Right kidney (tissue), 1 donor: ENCODE measurements around the gene NUMA1.

Experiments used
- DNase-seq: peaks from one replicate; pipeline ENCODE4 v3.0.0-alpha.2; 2016

NUMA1 gene

GRCh38 chr11:72102946-72103753 lies 22.8 kb upstream of the NUMA1 start, which contains the start of gene LAMTOR1:
Gene LAMTOR1 (minus strand): TSS chr11:72103297. CDS start chr11:72103224, 73 bp downstream.
- DNase-seq = peak; percentile 95

- DNase-seq = no peak
Measured at GRCh38 chr11:72102631-72102945, 22.2 kb upstream of the NUMA1 start.

DNA sequence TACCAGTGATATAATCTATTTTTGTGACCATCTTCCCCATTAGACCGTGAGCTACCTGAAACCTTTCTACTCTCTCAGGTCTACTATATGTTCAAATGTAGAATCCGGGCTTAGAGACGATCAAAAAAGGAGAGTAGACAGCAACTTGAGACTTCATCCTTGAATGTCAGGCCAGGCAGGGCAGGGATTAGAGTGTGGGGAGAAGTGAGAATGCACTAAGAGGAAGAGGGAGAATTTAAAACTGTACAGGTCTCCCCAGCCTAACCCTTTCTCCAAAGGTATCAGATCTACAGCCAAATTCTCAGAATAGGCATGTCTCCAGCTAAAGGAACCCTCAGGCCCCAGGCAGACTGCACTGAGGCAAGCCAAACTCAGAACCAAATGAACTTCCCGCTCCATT lies 21.8 kb upstream of the NUMA1 start:
- DNase-seq = no peak

- DNase-seq = no peak
Measured at GRCh38 chr11:72100462-72100861, 20.1 kb upstream of the NUMA1 start.

- no peak for DNase-seq
Measured at GRCh38 chr11:72100009-72100408, 19.7 kb upstream of the NUMA1 start.

DNA sequence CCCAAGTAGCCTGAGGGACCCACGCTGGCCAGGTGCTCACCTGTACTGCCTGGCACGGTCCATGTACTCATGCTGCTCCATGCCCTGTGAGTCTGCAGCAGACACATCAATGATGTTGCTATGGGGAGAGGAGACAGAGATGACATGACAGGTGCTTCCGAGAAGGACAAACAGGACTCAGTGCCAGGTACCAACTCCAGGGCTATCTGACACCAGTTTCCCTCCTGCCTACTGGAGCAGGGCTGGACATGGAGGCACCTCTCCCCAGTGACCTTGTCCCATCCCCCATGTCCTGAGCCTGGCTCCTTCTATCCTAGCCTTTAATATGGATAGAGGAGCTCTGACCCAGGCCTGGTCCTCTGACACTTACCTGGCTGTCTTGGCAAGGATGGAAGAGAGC lies 18.4 kb upstream of the NUMA1 start:
- no peak for DNase-seq

DNA sequence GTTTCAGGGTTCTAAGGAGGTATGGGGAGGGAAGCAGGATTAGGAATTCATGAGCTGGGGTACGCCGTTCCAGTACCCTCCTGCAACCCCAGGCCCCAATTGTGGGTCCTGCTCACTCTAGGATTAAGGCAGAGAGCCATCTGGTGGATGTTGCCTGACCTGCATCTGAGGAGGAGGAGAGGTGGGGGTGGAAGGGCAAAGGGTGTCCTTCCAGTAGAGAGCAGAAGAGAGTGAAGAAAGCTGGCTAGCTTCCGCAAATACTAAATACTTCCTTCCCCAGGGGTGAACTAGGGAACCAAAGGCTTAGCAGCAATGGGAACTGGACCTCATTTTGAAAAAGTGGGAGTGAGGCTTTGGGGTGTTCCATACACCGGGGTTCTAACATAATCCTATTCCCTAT lies 10.9 kb upstream of the NUMA1 start:
- peak; percentile 49 for DNase-seq

DNA sequence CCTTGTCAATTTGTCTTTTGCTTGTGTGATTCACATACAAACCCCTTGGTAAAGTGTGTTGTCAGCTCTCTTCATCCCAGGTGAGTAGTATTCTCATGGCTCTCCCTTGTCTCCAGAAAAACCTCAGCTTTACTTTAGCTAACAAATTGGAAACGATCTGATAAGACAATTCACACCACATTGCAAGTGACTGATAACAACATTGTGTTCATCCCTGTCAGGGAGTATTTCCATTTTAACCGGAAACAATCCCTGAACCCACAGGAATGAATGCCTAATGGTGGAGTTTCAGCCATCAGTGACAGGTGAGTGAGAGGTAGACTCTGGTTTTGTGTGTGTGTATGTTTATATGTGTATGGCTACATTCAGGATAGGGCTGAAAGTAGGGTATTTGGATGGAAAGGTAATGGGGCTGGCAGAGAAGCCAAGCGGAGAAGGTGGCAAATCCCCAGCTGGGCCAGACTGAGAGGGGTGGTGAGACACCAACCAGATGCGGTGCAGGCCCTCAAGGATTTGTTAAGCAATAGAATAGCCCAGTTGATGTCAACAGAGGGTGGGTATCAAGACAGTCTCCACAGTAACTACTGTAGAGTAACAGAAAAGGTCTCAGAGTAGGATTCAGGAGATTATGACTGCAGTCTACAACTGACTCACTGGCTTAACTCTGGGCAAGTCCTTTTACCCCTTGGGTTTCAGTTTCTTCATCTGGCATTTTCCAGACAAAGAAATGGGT lies 7.9 kb upstream of the NUMA1 start:
- no peak for DNase-seq

- no peak for DNase-seq
Measured at GRCh38 chr11:72085621-72086351, 5.4 kb upstream of the NUMA1 start.

DNA sequence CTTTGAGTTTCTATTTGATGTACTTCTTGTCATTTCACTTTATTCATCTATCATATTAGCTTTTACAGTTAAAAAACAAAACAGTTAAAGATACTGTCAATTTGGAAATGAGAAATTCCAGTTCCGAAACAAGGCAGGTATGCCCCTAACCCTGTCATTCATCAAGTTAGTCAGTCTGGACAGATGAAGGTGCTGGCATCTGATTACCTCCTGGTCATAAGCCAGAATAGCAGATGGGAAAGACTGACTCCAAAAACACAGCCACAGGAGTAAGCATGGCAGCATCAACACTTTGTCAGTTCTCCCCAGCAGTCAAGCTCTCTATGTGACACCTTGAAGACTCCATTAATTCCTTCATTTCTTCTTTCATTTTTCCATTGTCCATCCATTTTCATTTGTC lies 4.6 kb upstream of the NUMA1 start:
- DNase-seq = no peak

- no peak for DNase-seq
Measured at GRCh38 chr11:72084076-72084475, 3.7 kb upstream of the NUMA1 start.

DNA sequence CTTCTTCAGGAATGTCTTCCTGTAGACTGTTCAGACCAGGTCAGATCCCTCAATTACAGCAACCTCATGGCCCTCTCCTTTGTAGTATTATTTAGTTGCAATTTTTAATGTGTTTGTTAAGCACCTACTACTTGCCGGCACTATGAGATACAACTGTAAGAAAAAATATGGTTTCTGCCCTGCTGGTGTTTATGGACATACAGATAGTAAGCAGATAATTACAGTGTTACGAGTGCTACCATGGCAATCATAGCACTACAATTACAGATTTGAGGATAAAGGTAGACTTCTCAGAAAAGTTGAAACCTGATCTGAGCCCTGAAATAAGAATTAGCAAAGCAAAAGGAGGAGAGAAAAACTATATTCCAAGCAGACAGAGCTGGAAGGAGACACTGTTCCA lies 3.1 kb upstream of the NUMA1 start:
- no peak for DNase-seq

GRCh38 chr11:72081821-72082453 lies 1.6 kb upstream of the NUMA1 start:
- DNase-seq = no peak

DNA sequence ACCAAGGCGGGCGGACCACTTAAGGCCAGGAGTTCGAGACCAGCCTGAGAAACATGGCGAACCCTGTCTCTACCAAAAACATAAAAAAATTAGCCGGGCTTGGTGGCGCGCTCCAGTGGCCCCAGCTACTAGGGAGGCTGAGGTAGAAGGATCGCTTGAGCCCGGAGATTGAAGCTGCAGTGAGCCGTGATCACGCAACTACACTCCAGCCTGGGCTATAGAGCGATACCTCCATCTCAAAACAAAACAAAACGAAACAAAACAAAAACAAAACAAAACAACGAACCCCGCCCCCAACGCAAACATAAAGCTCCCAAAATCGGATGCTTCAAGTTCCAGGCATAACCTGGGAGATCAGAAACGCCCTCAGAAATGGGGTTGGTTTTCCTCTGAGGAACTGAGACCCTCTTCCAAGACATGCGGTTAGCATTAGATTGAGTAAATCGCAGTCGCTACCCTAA lies 872 bp upstream of the NUMA1 start:
- DNase-seq = no peak

DNA sequence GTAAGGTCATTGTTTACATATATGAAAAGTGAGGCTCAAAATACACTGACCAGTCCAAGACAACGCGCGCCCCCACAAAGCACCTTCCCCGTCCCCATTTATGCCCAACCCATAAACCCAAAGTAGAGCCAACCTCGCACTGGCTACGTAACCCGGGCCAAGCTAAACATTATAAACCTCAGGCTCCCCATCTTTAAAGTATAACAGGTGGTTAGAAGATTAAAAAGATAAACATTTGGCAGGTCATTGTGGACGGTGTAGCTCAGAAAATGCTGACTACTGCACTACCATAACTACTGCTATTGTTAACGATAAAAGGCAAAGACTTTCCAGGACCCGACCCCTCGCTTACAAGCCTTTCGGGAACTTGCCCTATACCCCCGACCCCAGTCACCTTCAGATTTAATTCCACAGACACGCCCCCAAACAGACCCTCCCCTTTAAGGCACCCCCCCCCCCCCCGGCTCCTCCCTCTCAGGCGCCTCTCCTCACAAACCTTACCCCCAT lies 470 bp downstream of the NUMA1 start:
- peak; percentile 55 for DNase-seq

- no peak for DNase-seq
Measured at GRCh38 chr11:72078477-72078876, 1.9 kb downstream of the NUMA1 start.

GRCh38 chr11:72075756-72076155 lies 4.6 kb downstream of the NUMA1 start:
- DNase-seq = no peak

DNA sequence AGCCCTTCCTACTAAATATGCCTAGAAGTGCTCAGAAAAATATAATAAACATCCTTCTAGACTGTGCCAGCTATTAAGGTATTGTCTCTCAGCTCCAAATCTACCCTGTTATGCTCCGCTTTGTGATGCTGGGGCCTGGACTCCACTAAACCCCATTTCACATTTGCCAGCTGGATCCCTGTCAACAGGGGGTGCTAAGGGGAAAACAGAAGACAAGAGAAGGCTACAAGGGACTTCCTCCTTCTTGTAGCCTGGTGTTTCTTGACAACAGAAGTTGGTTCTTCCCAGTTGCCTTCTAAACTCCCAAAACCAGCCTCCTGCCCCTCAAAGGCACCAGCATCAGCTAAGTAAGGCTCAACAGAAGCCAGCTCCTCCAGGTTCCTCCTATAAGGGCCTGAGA lies 5.2 kb downstream of the NUMA1 start:
- DNase-seq = no peak

DNA sequence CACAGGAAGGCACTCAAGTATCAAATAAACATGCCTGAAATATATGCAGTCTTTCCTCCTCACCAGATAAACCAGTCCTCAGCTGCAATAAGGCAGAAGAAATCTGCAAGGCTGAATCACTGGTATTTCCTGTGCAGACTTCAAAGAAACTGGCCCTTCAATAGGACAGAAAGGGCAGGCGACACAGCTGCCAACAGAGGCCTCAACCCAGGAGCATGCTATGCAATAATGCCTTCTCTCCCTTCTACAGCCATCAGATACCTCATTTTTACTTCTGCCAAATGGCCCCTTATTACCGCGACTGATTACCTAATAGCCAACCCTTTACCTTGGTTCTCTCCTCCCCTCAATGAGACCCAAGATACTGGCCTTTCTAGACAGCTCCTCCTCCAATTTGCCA lies 8.0 kb downstream of the NUMA1 start:
- DNase-seq = no peak

- no peak for DNase-seq
Measured at GRCh38 chr11:72070491-72070890, 9.9 kb downstream of the NUMA1 start.

DNA sequence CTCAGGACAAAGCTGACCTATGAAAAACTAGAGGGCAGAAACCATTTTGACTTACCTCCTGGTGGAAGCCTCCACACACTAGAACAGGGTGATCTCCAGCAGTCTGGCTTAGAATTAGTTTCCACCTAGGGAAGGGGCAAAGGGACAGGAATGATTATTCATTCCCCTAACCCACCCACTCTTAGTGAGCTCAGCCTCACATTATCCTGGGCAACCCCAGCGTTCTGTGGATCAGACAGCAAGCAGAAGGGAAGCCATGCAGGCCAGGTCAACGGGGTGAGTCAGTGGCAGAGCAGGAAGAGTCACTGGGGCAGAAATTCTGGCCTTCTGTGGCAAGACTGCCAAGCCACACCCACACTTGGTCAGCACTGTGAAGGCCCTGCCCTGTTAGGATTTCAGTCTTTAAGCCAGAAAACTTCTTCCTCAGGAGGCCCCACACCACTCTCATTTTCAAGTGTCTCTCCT lies 10.5 kb downstream of the NUMA1 start:
- no peak for DNase-seq

DNA sequence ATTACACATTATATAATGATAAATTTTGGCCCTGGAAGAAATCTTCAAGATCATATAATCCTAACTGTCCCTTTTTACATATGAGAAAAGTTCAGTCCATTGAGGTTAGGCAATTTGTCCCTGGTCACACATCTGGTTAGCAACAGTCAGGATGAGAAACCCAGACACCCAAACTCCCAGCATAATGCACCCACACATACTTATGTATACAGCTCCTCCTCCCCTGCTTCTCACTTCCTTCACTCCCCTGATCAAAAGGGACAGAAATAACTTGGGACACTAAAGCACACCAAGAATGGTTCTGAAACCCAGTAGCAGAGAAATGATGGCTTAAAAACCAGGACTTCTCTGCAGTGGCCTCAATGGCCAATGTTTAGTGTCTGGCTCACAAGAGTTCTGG lies 11.1 kb downstream of the NUMA1 start:
- DNase-seq = no peak
